Esophagus muscularis mucosa (tissue), 4 donors: ENCODE results near the gene ESRRB.

ENCODE experiments used
- CTCF ChIP-seq, 3 experiments: fragments of 200-600 bp in 2 of 3; fragments of 450-650 bp in 1 of 3; sonication (generic) in 2 of 3; IDR thresholded peaks; one replicate each; pipeline ENCODE4 v1.5.1; 2017 to 2019; ENCODE audit warnings: antibody characterized with exemption in 3 of 3, mild to moderate bottlenecking in 2 of 3, moderate library complexity in 1 of 3
- EP300 ChIP-seq: sonication (generic); formaldehyde crosslinking; IDR thresholded peaks from one replicate; pipeline ENCODE4 v1.6.1; 2017; ENCODE audit warnings: antibody characterized with exemption
- POLR2A ChIP-seq: fragments of 450-650 bp; IDR thresholded peaks from one replicate; pipeline ENCODE4 v1.6.1; 2017; ENCODE audit warnings: antibody characterized with exemption, moderate library complexity, mild to moderate bottlenecking, low read depth
- POLR2AphosphoS5 ChIP-seq, 2 donors: sonication (generic); formaldehyde crosslinking; IDR thresholded peaks; one replicate each; pipeline ENCODE4 v1.6.1; 2017; ENCODE audit warnings: antibody characterized with exemption in 2 of 2

GRCh38 chr14:76496595-76496994 is 120.7 kb downstream of the ESRRB start:
- no peak for TF ChIP-seq CTCF (IDR thresholded peaks at IDR 0.05)
- TF ChIP-seq POLR2A = no peak
- TF ChIP-seq POLR2AphosphoS5 (IDR thresholded peaks at IDR 0.05) = no peak
- TF ChIP-seq EP300 = no peak
